Mesenteric fat pad (tissue), 1 donor: ENCODE results near the gene GSN. TPM values are rescaled to one million over a fixed set of nuclear protein-coding genes. Genes with fewer than 3 reads are reported as not detected.

Experiments used
- DNase-seq: peaks from one replicate; pipeline ENCODE4 v3.0.0-alpha.2; 2020; ENCODE audit warnings: low spot score
- total RNA-seq: library from RNA; stranded (reverse); fragmentation: NEBNext Ultra II Directional; extraction: Animal tissue kit (Norgen Biotek cat#: 25700); gene quantifications from one replicate; pipeline ENCODE4 v1.2.1, GENCODE V29; 2021
- donor health status: DM: yes; HTN: yes; CAD: no.

The GSN gene
- total RNA-seq, 1 donor from 2014 or later = 843 TPM

DNA sequence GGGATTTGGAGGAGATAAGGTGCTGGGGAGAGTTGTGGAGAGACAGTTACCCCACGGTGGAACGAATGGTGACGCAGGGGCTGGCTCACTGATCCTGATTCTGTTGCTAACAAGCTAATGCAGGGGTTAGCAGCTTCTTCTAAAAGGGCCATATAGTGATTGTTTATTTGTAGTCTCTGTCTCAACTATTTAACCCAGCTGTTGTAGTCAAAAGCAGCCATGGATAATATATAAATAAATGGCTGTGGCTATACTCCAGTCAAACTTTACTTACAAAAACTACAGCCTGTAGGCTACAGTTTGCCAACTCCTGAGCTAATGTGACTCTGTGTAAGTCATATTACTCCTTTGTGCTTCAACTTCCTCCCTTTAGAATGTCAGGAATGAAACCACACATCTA lies 80.3 kb downstream of the GSN start:
- no peak for DNase-seq

GRCh38 chr9:121349009-121349408 lies 81.0 kb downstream of the GSN start:
- no peak for DNase-seq

DNA sequence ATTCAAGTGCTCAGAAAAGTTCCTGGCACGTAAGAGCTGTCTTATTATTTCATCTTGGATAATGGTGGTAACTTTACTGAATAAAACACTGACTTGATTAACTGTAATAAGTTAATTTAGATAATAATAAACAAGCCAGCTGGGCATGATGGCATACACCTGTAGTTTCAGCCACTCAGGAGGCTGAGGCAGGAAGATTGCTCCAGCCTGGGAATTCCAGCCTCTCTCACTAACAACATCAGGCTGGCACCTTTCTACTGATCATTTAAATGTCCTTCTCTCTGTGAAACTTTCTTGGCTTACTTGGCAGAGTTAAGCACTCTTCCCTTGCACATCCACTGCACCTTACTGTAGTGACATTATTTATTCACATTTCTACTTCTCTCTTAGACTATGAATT lies 82.1 kb downstream of the GSN start:
- DNase-seq = no peak

DNA sequence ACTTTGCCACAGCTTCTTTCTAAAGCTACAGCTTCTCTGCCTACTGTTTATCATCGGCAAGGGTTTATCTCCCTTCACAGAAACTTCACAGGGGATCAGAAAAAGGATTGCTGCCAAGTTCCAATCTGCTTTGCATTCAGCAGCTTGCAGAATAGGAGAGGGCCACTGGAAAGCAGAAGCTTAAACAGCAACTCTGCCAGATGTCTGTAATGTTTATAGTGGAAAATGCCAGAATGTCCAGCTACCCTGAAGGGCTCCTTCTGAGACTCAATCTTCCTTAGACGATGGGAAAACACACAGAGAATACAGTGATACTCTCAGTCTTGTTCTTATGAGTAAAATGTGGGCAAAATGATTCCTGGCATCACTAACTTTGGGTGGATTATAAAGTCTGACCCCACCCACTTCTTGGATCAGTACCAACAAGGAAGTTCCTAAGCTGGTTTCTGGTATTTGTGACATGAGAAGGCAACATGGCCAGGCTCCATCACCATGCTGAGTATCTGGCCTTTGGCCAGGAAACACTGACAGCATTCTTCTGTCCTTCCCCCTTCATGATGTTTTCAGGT lies 83.1 kb downstream of the GSN start:
- DNase-seq = no peak

GRCh38 chr9:121353241-121354061 lies 85.5 kb downstream of the GSN start:
- DNase-seq = no peak

GRCh38 chr9:121354141-121354540 lies 86.2 kb downstream of the GSN start:
- DNase-seq = no peak

DNA sequence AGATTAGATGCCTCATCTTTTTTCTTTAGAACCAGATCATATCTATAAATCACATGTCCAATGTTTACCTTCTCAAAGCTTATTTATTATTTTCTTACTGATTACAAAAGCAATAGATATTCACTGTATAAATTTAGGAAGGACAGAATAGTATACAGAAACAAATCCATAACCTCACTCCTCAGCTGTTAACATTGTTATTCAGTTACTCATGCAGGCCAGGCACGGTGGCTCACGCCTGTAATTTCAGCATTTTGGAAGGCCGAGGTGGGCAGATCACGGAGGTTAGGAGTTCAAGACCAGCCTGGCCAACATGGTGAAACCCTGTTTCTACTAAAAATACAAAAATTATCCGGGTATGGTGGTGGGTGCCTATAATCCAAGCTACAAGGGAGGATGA lies 86.8 kb downstream of the GSN start:
- no peak for DNase-seq

- DNase-seq = no peak
These were observed 89.0 kb downstream of the GSN start for GRCh38 chr9:121357011-121357410.

GRCh38 chr9:121358751-121359150 lies 90.8 kb downstream of the GSN start:
- DNase-seq = no peak

GRCh38 chr9:121359351-121360294 lies 91.7 kb downstream of the GSN start:
- DNase-seq = no peak

- DNase-seq = no peak
These were observed 92.8 kb downstream of the GSN start for GRCh38 chr9:121360601-121361374.

- no peak for DNase-seq
These were observed 95.1 kb downstream of the GSN start for GRCh38 chr9:121362813-121363621.

GRCh38 chr9:121363622-121363961 lies 95.6 kb downstream of the GSN start:
- no peak for DNase-seq

DNA sequence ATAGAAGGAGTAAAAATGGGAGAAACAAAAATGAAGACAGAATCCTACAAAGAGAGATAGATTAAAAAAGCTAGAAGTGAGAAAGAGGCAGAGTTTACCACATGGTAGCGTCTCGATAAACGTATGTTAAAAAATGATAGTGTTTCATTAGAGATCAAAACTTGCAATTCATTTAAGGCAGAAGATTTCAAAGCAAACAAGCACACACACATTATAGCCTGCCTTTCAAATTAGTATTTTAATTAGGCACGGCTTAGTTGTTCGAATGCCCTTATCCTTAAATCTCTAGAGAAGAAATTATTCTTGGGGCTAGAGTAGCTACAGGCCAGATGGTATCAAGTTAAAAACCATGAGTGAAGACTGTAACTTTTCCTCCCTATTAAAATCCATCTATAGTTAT lies 96.1 kb downstream of the GSN start:
- DNase-seq = no peak

DNA sequence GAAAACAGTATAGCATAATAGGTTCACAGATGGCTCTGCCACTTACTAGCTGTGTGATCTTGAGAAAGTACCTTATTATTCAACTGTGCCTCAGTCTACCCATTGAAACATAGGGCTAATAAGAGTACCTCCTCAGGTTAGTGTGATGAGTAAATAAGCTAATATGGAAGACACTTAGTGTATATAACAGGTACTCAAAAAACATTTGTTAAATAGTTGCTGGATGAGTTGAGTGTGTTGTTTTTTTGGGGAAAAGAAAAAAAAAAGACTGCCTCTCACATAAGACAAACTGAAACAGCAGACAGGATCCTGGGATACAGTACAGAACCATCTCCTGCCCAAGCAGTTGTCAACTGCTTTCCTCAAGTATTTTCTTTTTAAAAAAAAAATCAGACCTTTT lies 96.9 kb downstream of the GSN start:
- no peak for DNase-seq

DNA sequence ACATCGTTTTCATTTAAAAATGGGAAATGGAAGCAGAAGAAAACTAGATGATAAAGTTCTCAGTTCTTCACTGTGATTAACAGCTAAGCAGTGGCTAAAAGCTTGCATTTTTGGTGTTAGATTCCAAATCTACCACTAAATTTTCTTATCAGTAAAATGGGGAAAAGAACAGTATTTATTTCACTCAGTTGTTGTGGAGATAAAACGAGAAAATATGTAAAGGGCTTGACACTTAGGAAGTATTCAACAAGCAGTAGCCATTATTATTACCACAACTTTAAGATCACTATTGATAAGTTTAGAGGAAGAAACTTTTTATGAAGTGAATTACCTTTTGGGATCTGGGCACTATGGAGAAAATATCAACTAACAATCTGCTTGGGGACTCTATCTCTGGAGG lies 97.6 kb downstream of the GSN start:
- no peak for DNase-seq

DNA sequence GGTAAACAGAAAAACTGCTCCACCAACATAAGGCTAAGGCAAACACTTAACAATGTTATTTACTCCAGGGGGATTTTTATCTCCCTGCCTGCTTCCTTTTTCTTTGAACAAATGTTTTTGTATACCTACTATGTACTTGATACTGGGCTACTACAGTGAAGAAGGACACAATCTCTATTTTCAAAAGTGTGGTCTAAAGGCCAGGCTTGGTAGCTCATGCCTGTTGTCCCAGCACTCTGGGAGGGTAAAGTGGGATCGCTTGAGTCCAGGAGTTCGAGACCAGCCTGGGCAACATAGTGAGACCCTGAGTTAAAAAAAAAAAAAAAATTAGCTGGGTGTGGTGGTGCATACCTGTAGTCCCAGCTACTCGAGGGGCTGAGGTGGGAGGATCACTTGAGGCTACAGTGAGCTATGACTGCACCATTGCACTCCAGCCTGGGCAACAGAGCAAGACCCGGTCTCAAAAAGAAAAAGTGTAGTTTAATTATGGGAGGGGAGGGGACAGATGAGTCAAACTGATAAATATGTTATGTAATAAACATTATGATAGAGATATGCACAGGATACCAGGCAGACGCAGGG lies 98.7 kb downstream of the GSN start:
- no peak for DNase-seq

GRCh38 chr9:121367306-121368137 lies 99.6 kb downstream of the GSN start:
- DNase-seq = no peak

DNA sequence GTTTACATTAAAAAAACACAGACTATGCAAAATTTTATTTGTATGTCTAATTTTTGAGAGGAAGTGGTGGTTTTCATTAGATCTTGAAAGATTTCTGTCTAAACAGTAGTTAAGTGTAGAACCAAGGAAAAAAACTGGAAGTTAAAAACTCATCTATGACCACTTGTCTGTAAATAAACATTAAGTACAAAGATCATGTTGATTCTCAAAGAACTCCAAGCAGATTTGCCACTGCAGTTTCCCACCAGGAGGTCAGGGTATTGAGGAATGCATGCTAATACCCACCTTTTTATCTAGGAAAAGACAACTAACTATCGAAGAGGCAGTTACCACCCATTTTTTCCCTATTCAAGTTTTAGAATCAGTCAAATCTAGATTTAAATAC lies 100.2 kb downstream of the GSN start:
- DNase-seq = no peak
